GM21619 (cell line): ENCODE measurements around the gene NHERF2.

Experiments
- ATAC-seq: cut with Tn5 transposase; IDR thresholded peaks from one replicate; pipeline ENCODE4 v1.9.1; 2021; ENCODE audit not compliant: unreplicated experiment

Gene NHERF2

GRCh38 chr16:2026461-2027023 lies at the start of gene NHERF2:
NHERF2 (plus strand) TSS chr16:2026902; CDS start chr16:2027006, 104 bp downstream.
- no peak for ATAC-seq

- ATAC-seq: no peak
Observed at GRCh38 chr16:1976951-1977874, 49.5 kb upstream of the NHERF2 start.

- no peak for ATAC-seq
Observed at GRCh38 chr16:1977875-1978268, 48.8 kb upstream of the NHERF2 start.

GRCh38 chr16:1978476-1979120 lies 48.1 kb upstream of the NHERF2 start:
- ATAC-seq: no peak

- ATAC-seq: no peak
Observed at GRCh38 chr16:1979271-1980029, 47.3 kb upstream of the NHERF2 start.

- ATAC-seq: no peak
Observed at GRCh38 chr16:1980030-1980769, 46.5 kb upstream of the NHERF2 start.

- ATAC-seq: no peak
Observed at GRCh38 chr16:1980770-1981087, 46.0 kb upstream of the NHERF2 start.

- ATAC-seq: no peak
Observed at GRCh38 chr16:1981398-1981836, 45.3 kb upstream of the NHERF2 start, which contains the start of gene NOXO1. NOXO1 (minus strand) TSS chr16:1981469; CDS start chr16:1981179, 290 bp downstream.

- ATAC-seq: no peak
Observed at GRCh38 chr16:1982013-1982433, 44.7 kb upstream of the NHERF2 start.

- no peak for ATAC-seq
Observed at GRCh38 chr16:1982991-1983543, 43.6 kb upstream of the NHERF2 start.

GRCh38 chr16:1983544-1984346 lies 43.0 kb upstream of the NHERF2 start, which contains the start of gene GFER:
GFER (plus strand) TSS chr16:1984193; CDS start chr16:1984219, 26 bp downstream.
- peak; percentile 70 for ATAC-seq

- peak; percentile 12 for ATAC-seq
Observed at GRCh38 chr16:1984347-1985225, 42.1 kb upstream of the NHERF2 start.

- ATAC-seq: no peak
Observed at GRCh38 chr16:1985466-1986150, 41.1 kb upstream of the NHERF2 start.

GRCh38 chr16:1987198-1987597 lies 39.5 kb upstream of the NHERF2 start:
- no peak for ATAC-seq

GRCh38 chr16:1989209-1990100 lies 37.2 kb upstream of the NHERF2 start, which contains the start of gene SYNGR3:
SYNGR3 (plus strand) TSS chr16:1989970; CDS start chr16:1990103, 133 bp downstream.
- ATAC-seq: no peak

GRCh38 chr16:1990101-1990350 lies 36.7 kb upstream of the NHERF2 start:
- ATAC-seq: no peak
